Body of pancreas (tissue), 4 donors: ENCODE data around the gene TIMP1. TPM values are rescaled to one million over a fixed set of nuclear protein-coding genes. Genes with fewer than 3 reads are reported as not detected.

Experiments used
- ATAC-seq: fragments of 150-250 bp; one replicate; pipeline ENCODE4 v1.9.1; 2016
- DNase-seq, 4 donors: peaks; one replicate each; pipeline ENCODE4 v3.0.0-alpha.2; 2019
- H3K27ac ChIP-seq, 4 donors: fragments of 200-600 bp; sonication (generic); 1 replicate in 3 of 4; 2 replicates in 1 of 4; pipeline versions ENCODE4 v1.5.1 to v1.6.1; 2016 to 2019; ENCODE audit warnings: mild to moderate bottlenecking in 1 of 4, mixed read lengths in 1 of 4, moderate library complexity in 1 of 4
- H3K27me3 ChIP-seq, 2 donors: fragments of 200-600 bp; sonication (generic); one replicate each; pipeline ENCODE4 v1.6.0; 2016; ENCODE audit warnings: mild to moderate bottlenecking in 1 of 2
- H3K36me3 ChIP-seq, 2 donors: fragments of 200-600 bp; sonication (generic); replicated peaks in 1 of 2; 2 replicates each; pipeline ENCODE4 v1.5.1; 2016; ENCODE audit warnings: low read depth in 2 of 2; ENCODE audit not compliant: insufficient read depth in 1 of 2
- H3K4me1 ChIP-seq: fragments of 200-600 bp; sonication (generic); one replicate; pipeline ENCODE4 v1.6.0; 2016
- H3K4me3 ChIP-seq, 2 donors: fragments of 200-600 bp; sonication (generic); 1 replicate in 1 of 2; 2 replicates in 1 of 2; pipeline ENCODE4 v1.5.1; 2016 to 2019
- H3K9me3 ChIP-seq, 3 donors: fragments of 200-600 bp; sonication (generic); 1 replicate in 2 of 3; 2 replicates in 1 of 3; pipeline ENCODE4 v1.5.1; 2016
- CTCF ChIP-seq, 7 experiments: fragments of 450-650 bp in 4 of 7; fragments of 200-600 bp in 3 of 7; sonication (generic) in 3 of 7; IDR thresholded peaks; one replicate each; pipeline ENCODE4 v1.5.1; 2016 to 2019; ENCODE audit warnings: antibody characterized with exemption in 7 of 7
- POLR2A ChIP-seq, 3 donors: fragments of 450-650 bp; IDR thresholded peaks; one replicate each; pipeline ENCODE4 v1.6.1; 2016; ENCODE audit warnings: antibody characterized with exemption in 3 of 3, mild to moderate bottlenecking in 2 of 3
- WGBS, 2 donors: methylation state at CpG; one replicate each; pipeline ENCODE4 v1.1.5; 2017; 5-methylcytosine and 5-hydroxymethylcytosine counted together
- intact Hi-C: fragments of 100-400 bp; cut with DNase I; formaldehyde crosslinking; loops from one replicate; pipeline ENCODE4 v1.15.1; 2023
- total RNA-seq, 2 donors: library from RNA; depleted of rRNA; stranded (reverse); fragments of >200 nt; gene quantifications; one replicate each; pipeline ENCODE4 v1.1.0, GENCODE V29; 2016

The TIMP1 gene
- total RNA-seq, 2 donors from 2014 or later, result 28.0 to 62.8 TPM

GRCh38 chrX:47566841-47567240, 15.4 kb upstream of the TIMP1 start:
- no peak overlapping the region for H3K4me3 ChIP-seq
- intact Hi-C loops, result no loop called here
- H3K36me3 ChIP-seq, result peaks cover 0 to 8% of the 10 kb centered on the region in 2 donors
- no peaks in the 10 kb centered on the region for H3K9me3 ChIP-seq
- no peak overlapping the region for H3K27ac ChIP-seq
- H3K27me3 ChIP-seq, result no peaks in the 10 kb centered on the region
- no peak for ATAC-seq
- no peak for DNase-seq
- TF ChIP-seq CTCF (IDR thresholded peaks at IDR 0.05) (no peak), POLR2A (IDR thresholded peaks at IDR 0.05) (no peak)
- H3K4me1 ChIP-seq, result peaks cover 13% of the 10 kb centered on the region
- WGBS, 2 donors, result 83 to 88% methylated on average over 2 to 7 of the region's 11 CpGs

- Histone ChIP-seq H3K4me3 (no peak overlapping the region), H3K27ac (no peak overlapping the region), H3K4me1 (peaks cover 14% of the 10 kb centered on the region), H3K9me3 (no peaks in the 10 kb centered on the region), H3K36me3 (peaks cover 0 to 8% of the 10 kb centered on the region in 2 donors), H3K27me3 (no peaks in the 10 kb centered on the region)
- no peak for ATAC-seq
- WGBS, 2 donors, result 90 to 100% methylated on average over 2 to 7 of the region's 13 CpGs
- no peak for TF ChIP-seq POLR2A (IDR thresholded peaks at IDR 0.05)
- peak in 6 of 7 experiments; percentile 8 to 24 (median 18) for TF ChIP-seq CTCF (IDR thresholded peaks at IDR 0.05)
- intact Hi-C loops, result no loop called here
- DNase-seq, result peak in 1 of 4 donors; percentile 40
Measured at GRCh38 chrX:47568656-47569295, 13.5 kb upstream of the TIMP1 start.

- TF ChIP-seq POLR2A (IDR thresholded peaks at IDR 0.05), result no peak
- no peak for TF ChIP-seq CTCF (IDR thresholded peaks at IDR 0.05)
- Histone ChIP-seq H3K9me3 (no peaks in the 10 kb centered on the region), H3K36me3 (peaks cover 0 to 8% of the 10 kb centered on the region in 2 donors), H3K27ac (no peak overlapping the region), H3K4me3 (no peak overlapping the region), H3K4me1 (peaks cover 18% of the 10 kb centered on the region), H3K27me3 (no peaks in the 10 kb centered on the region)
- intact Hi-C loops, result no loop called here
- no peak for ATAC-seq
- 79% methylated on average over 7 of the region's 8 CpGs; no CpG with 5 or more reads in 1 of the 2 donors for WGBS, 2 donors
- DNase-seq, result no peak
Measured at GRCh38 chrX:47570794-47571193, 11.4 kb upstream of the TIMP1 start.

- H3K4me3 ChIP-seq, result no peak overlapping the region
- H3K27ac ChIP-seq, result no peak overlapping the region
- ATAC-seq (no peak), DNase-seq (no peak)
- H3K4me1 ChIP-seq, result peaks cover 18% of the 10 kb centered on the region
- intact Hi-C loops, result no loop called here
- TF ChIP-seq POLR2A (IDR thresholded peaks at IDR 0.05) (no peak), CTCF (IDR thresholded peaks at IDR 0.05) (no peak)
- no peaks in the 10 kb centered on the region for H3K27me3 ChIP-seq
- H3K9me3 ChIP-seq, result no peaks in the 10 kb centered on the region
- peaks cover 0 to 8% of the 10 kb centered on the region in 2 donors for H3K36me3 ChIP-seq
- 90% methylated on average over 2 of the region's 11 CpGs; no CpG with 5 or more reads in 1 of the 2 donors for WGBS, 2 donors
Measured at GRCh38 chrX:47571215-47571614, 11.0 kb upstream of the TIMP1 start.

GRCh38 chrX:47571896-47572295, 10.3 kb upstream of the TIMP1 start:
- TF ChIP-seq CTCF (IDR thresholded peaks at IDR 0.05) (no peak), POLR2A (IDR thresholded peaks at IDR 0.05) (no peak)
- Histone ChIP-seq H3K9me3 (no peaks in the 10 kb centered on the region), H3K27me3 (no peaks in the 10 kb centered on the region), H3K36me3 (peaks cover 0 to 6% of the 10 kb centered on the region in 2 donors), H3K27ac (no peak overlapping the region), H3K4me3 (no peak overlapping the region), H3K4me1 (peaks cover 18% of the 10 kb centered on the region)
- no peak for DNase-seq
- ATAC-seq, result no peak
- 89 to 93% methylated on average over 12 to 13 of the region's 13 CpGs for WGBS, 2 donors
- intact Hi-C loops, result no loop called here
